Loucy (cell line): ENCODE results near the gene FAM120B.

Experiments used
- H2AFZ ChIP-seq: fragments of 200-600 bp; sonication (generic); 2 replicates; pipeline ENCODE4 v1.6.0; 2016; ENCODE audit warnings: antibody characterized with exemption, mild to moderate bottlenecking, low read length, moderate library complexity
- H3F3A ChIP-seq: fragments of 200-600 bp; 2 replicates; pipeline ENCODE4 v1.6.0; 2016; ENCODE audit warnings: antibody characterized with exemption, low read depth, mild to moderate bottlenecking
- H3K27me3 ChIP-seq: fragments of 200-600 bp; sonication (generic); 2 replicates; pipeline ENCODE4 v1.6.1; 2014; ENCODE audit warnings: low read length, mild to moderate bottlenecking; ENCODE audit not compliant: insufficient read depth, poor library complexity, severe bottlenecking
- H3K36me3 ChIP-seq: fragments of 200-600 bp; sonication (generic); 2 replicates; pipeline ENCODE4 v1.6.1; 2016; ENCODE audit warnings: low read length; ENCODE audit not compliant: insufficient read depth
- H3K4me1 ChIP-seq: fragments of 200-600 bp; sonication (generic); 2 replicates; pipeline ENCODE4 v1.5.1; 2014; ENCODE audit warnings: low read length, mild to moderate bottlenecking; ENCODE audit not compliant: insufficient read depth, poor library complexity, severe bottlenecking
- H3K4me2 ChIP-seq: fragments of 200-600 bp; sonication (generic); 2 replicates; pipeline ENCODE4 v1.6.0; 2014; ENCODE audit warnings: antibody characterized with exemption, low read length, low read depth, mild to moderate bottlenecking; ENCODE audit not compliant: poor library complexity, severe bottlenecking
- H3K4me3 ChIP-seq: fragments of 200-600 bp; sonication (generic); 2 replicates; pipeline ENCODE4 v1.5.1; 2014; ENCODE audit warnings: low read length, mild to moderate bottlenecking, mixed read lengths; ENCODE audit not compliant: poor library complexity, severe bottlenecking
- H3K79me2 ChIP-seq: fragments of 200-600 bp; sonication (generic); 2 replicates; pipeline ENCODE4 v1.6.1; 2014; ENCODE audit warnings: low read length; ENCODE audit not compliant: insufficient read depth
- H3K9ac ChIP-seq: fragments of 200-600 bp; sonication (generic); 2 replicates; pipeline ENCODE4 v1.6.0; 2014; ENCODE audit warnings: mild to moderate bottlenecking, low read depth, low read length, moderate library complexity; ENCODE audit not compliant: poor library complexity, severe bottlenecking
- H3K9me2 ChIP-seq: fragments of 200-600 bp; sonication (generic); replicated peaks from 2 replicates; pipeline ENCODE4 v1.6.1; 2016; ENCODE audit warnings: low read depth, low read length, mixed read lengths
- H3K9me3 ChIP-seq: fragments of 200-600 bp; sonication (generic); 2 replicates; pipeline ENCODE4 v1.6.1; 2014; ENCODE audit warnings: mild to moderate bottlenecking, antibody characterized with exemption, low read length, low read depth; ENCODE audit not compliant: insufficient read depth
- H4K20me1 ChIP-seq: fragments of 200-600 bp; sonication (generic); 2 replicates; pipeline ENCODE4 v1.6.0; 2014; ENCODE audit warnings: antibody characterized with exemption, low read length, mild to moderate bottlenecking; ENCODE audit not compliant: insufficient read depth, poor library complexity, severe bottlenecking
- EZH2phosphoT487 ChIP-seq: fragments of 200-600 bp; IDR thresholded peaks from 2 replicates; pipeline ENCODE4 v1.6.1; 2018; ENCODE audit warnings: antibody characterized with exemption, mild to moderate bottlenecking, moderate library complexity, borderline replicate concordance
- TF ChIP-seq, protein P1 (sequence below): fragments of 200-600 bp; sonication (generic); conservative IDR thresholded peaks from 2 replicates; pipeline ENCODE4 v1.5.1; 2014; ENCODE audit warnings: mild to moderate bottlenecking, antibody characterized with exemption, low read length

Gene FAM120B

DNA sequence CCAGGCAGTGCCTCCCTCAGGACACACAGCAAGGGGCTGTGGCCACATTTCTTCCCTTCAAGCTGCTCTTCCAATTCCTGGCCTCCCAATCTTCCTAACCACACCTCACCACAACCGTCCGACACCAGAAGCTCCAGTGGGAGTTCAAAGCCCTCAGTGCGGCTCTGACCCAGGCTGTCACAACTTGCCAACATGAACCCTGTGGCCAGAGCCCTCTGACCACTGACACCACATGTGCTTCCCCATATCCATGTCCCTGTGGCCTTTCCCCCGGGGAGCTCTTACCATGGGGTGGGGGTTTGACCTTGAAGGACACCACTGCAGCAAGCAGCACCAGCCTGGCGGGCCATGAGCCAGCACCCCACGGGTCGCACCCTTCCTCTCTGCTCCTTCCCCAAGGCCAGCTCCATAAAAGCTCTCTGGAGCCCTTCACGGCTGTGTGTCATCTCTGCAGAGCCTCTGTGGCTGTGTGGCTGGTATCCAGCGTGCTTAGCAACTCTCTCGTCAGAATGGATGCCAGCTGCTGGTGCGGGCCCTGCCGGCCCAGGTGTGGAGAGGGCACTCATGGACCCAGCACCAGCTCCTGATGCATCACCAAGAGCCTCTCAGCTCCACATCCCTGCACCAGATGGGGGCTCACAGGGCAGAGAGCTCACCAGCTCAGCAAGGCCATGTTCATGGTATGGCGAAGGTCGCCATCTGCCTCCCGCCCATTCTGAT is 140.4 kb downstream of the FAM120B start:
- no peaks in the 10 kb centered on the region for H3K9me2 ChIP-seq
- no peaks in the 10 kb centered on the region for H3K4me1 ChIP-seq
- no peaks in the 10 kb centered on the region for H4K20me1 ChIP-seq
- H3F3A ChIP-seq = no peaks in the 10 kb centered on the region
- no peak overlapping the region for H2AFZ ChIP-seq
- H3K79me2 ChIP-seq = no peaks in the 10 kb centered on the region
- no peaks in the 10 kb centered on the region for H3K27me3 ChIP-seq
- H3K36me3 ChIP-seq = no peaks in the 10 kb centered on the region
- H3K4me2 ChIP-seq = no peak overlapping the region
- H3K9ac ChIP-seq = no peak overlapping the region
- TF ChIP-seq, protein P1, sequence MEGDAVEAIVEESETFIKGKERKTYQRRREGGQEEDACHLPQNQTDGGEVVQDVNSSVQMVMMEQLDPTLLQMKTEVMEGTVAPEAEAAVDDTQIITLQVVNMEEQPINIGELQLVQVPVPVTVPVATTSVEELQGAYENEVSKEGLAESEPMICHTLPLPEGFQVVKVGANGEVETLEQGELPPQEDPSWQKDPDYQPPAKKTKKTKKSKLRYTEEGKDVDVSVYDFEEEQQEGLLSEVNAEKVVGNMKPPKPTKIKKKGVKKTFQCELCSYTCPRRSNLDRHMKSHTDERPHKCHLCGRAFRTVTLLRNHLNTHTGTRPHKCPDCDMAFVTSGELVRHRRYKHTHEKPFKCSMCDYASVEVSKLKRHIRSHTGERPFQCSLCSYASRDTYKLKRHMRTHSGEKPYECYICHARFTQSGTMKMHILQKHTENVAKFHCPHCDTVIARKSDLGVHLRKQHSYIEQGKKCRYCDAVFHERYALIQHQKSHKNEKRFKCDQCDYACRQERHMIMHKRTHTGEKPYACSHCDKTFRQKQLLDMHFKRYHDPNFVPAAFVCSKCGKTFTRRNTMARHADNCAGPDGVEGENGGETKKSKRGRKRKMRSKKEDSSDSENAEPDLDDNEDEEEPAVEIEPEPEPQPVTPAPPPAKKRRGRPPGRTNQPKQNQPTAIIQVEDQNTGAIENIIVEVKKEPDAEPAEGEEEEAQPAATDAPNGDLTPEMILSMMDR = no peak
- TF ChIP-seq EZH2phosphoT487 = no peak
- peaks cover 6% of the 10 kb centered on the region; the same call in 1 of the 2 replicates for H3K9me3 ChIP-seq
- H3K4me3 ChIP-seq = no peak overlapping the region

DNA sequence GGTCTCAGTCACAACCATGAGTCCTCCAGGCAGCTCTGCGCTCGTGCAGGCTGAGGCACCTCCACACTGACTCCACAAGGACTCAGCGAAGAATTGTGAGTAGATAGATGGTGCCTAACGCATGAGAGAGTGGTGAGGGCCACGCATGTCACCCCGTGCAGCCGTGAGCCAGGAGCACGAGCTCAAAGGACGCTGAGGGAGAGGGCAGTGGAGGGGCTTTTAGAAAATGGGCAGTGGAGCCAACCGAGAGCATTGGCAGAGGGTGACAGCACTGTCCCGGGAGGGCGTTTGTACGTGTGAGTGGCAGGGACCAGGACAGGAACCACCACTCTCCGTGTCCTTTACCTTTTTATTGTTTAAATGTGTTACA is 141.0 kb downstream of the FAM120B start:
- Histone ChIP-seq H3K27me3 (no peaks in the 10 kb centered on the region), H2AFZ (no peak overlapping the region)

DNA sequence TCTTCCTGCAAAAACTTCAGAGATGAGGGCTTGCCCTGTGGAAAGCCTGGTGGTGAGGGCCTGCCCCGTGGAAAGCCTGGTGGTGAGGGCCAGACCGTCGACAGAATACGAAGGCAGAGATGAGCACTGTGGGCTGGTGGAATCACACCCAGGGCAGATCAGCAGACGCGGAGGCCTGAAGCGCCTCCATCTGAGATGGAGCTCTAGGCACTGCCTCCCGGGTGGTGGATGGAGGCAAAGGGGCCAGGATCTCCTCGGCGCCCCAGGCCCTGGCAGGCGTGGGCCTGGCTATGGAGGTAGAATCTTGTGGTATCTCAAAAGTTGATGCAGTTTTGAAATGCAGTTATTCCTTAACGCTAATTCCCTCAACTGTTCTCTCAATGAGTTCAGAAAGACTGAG is 141.8 kb downstream of the FAM120B start:
- Histone ChIP-seq H3K4me3 (no peak overlapping the region), H3F3A (no peaks in the 10 kb centered on the region), H3K9ac (no peak overlapping the region), H3K79me2 (no peaks in the 10 kb centered on the region), H3K4me1 (no peaks in the 10 kb centered on the region), H3K4me2 (no peak overlapping the region), H4K20me1 (no peaks in the 10 kb centered on the region), H3K9me3 (peaks cover 6% of the 10 kb centered on the region; the same call in 1 of the 2 replicates), H2AFZ (no peak overlapping the region), H3K9me2 (no peaks in the 10 kb centered on the region), H3K36me3 (no peaks in the 10 kb centered on the region), H3K27me3 (no peaks in the 10 kb centered on the region)
- TF ChIP-seq, protein P1 = no peak
- TF ChIP-seq EZH2phosphoT487 = no peak

More for the DNA sequence above, 141.0 kb downstream of the FAM120B start:
- Histone ChIP-seq H3K79me2 (no peaks in the 10 kb centered on the region), H3K9me2 (no peaks in the 10 kb centered on the region), H3K9me3 (peaks cover 6% of the 10 kb centered on the region; the same call in 1 of the 2 replicates), H3K4me1 (no peaks in the 10 kb centered on the region), H3K4me2 (no peak overlapping the region), H3K36me3 (no peaks in the 10 kb centered on the region), H3K4me3 (no peak overlapping the region), H4K20me1 (no peaks in the 10 kb centered on the region), H3F3A (no peaks in the 10 kb centered on the region), H3K9ac (no peak overlapping the region)
- no peak for TF ChIP-seq EZH2phosphoT487
- TF ChIP-seq, protein P1 = no peak
